HT1080 (cell line): ENCODE results near the gene ONECUT3. TPM values are rescaled to one million over a fixed set of nuclear protein-coding genes. Genes with fewer than 3 reads are reported as not detected.

Source experiments
- DNase-seq: peaks from one replicate; pipeline ENCODE4 v3.0.0-alpha.2; 2015; ENCODE audit warnings: low read depth
- small RNA-seq: library from RNA; depleted of rRNA; stranded (forward); fragments of <200 nt; gene quantifications from one replicate; pipeline ENCODE3, GENCODE V24; 2014
- total RNA-seq: library from RNA; depleted of rRNA; stranded (reverse); fragments of >200 nt; shearing (Covaris generic); gene quantifications from 2 replicates; pipeline ENCODE4 v1.2.3, GENCODE V29; 2014; rRNA removed

The ONECUT3 gene
- total RNA-seq, 1 experiment from 2014 or later, result not detected

GRCh38 chr19:1828279-1829238 lies 75.3 kb downstream of the ONECUT3 start:
- DNase-seq, result no peak

- DNase-seq, result no peak
These were observed 76.7 kb downstream of the ONECUT3 start for GRCh38 chr19:1829958-1830357.

DNA sequence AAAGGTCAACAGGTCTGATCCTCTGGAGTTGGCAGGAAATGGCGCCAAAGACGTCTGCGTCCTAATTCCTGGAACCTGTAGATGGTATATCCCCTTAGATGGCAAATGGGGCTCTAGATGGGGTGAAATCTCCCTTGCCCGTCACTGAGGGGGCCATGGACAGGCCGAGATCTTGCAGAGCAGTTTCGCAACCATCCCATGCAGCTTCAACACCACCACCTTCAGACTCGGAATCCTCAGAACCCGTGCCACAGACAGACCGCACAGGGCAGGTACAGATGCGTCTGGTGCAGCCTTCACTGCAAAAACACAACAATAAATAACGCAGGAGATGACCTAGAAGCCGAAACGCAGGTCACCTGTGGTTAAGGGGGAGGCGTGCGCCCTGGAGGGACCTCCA lies 77.3 kb downstream of the ONECUT3 start:
- no peak for DNase-seq

Small RNAs within 50 kb of the gene (small RNA-seq; reads per million reads assigned to genes)
- not detected for gene RF00017

Other genes with a start within 250 kb of the ONECUT3 start
- gene ADAMTSL5, start 240.5 kb upstream of the ONECUT3 start, total RNA-seq, result 4.0 and 5.5 TPM in 2 replicates
- gene PLK5, start 229.4 kb upstream of the ONECUT3 start, total RNA-seq, result not detected in 2 replicates
- 49.9 and 53.8 TPM in 2 replicates for gene MEX3D, start 185.2 kb upstream of the ONECUT3 start, total RNA-seq
- gene MBD3, start 160.6 kb upstream of the ONECUT3 start, total RNA-seq, result 186 and 194 TPM in 2 replicates
- gene UQCR11, start 148.0 kb upstream of the ONECUT3 start, total RNA-seq, result 123 and 127 TPM in 2 replicates
- 97.9 and 128 TPM in 2 replicates for gene TCF3, start 100.9 kb upstream of the ONECUT3 start, total RNA-seq
- gene ATP8B3, start 58.8 kb downstream of the ONECUT3 start, total RNA-seq, result 6.1 and 9.8 TPM in 2 replicates
- 12.5 and 14.4 TPM in 2 replicates for gene REXO1, start 95.0 kb downstream of the ONECUT3 start, total RNA-seq
- gene KLF16, start 110.1 kb downstream of the ONECUT3 start, total RNA-seq, result 12.1 and 20.2 TPM in 2 replicates
- 216 and 229 TPM in 2 replicates for gene ABHD17A, start 132.0 kb downstream of the ONECUT3 start, total RNA-seq
- gene ADAT3, start 151.9 kb downstream of the ONECUT3 start, total RNA-seq, result 10.1 and 15.8 TPM in 2 replicates
- 31.8 and 43.5 TPM in 2 replicates for gene SCAMP4, start 151.9 kb downstream of the ONECUT3 start, total RNA-seq
- 91.9 and 111 TPM in 2 replicates for gene CSNK1G2, start 187.7 kb downstream of the ONECUT3 start, total RNA-seq